Stimulated activated CD4-positive, alpha-beta T cell treated with anti-CD3 and anti-CD28 coated beads, Interleukin-15, amount 100 ng/mL, for 48 hours (primary cell): Measurements from ENCODE around the gene ZGRF1.
"Not testable (repeated sequence)": the region's sequence is repeated elsewhere in the genome, so short reads cannot be mapped to it uniquely, and the experiment has no call there.

ENCODE experiments used
- DNase-seq, 2 donors: peaks; one replicate each; pipeline ENCODE4 v3.0.0-alpha.2; 2020; ENCODE audit warnings: low read depth in 2 of 2

The ZGRF1 gene

DNA sequence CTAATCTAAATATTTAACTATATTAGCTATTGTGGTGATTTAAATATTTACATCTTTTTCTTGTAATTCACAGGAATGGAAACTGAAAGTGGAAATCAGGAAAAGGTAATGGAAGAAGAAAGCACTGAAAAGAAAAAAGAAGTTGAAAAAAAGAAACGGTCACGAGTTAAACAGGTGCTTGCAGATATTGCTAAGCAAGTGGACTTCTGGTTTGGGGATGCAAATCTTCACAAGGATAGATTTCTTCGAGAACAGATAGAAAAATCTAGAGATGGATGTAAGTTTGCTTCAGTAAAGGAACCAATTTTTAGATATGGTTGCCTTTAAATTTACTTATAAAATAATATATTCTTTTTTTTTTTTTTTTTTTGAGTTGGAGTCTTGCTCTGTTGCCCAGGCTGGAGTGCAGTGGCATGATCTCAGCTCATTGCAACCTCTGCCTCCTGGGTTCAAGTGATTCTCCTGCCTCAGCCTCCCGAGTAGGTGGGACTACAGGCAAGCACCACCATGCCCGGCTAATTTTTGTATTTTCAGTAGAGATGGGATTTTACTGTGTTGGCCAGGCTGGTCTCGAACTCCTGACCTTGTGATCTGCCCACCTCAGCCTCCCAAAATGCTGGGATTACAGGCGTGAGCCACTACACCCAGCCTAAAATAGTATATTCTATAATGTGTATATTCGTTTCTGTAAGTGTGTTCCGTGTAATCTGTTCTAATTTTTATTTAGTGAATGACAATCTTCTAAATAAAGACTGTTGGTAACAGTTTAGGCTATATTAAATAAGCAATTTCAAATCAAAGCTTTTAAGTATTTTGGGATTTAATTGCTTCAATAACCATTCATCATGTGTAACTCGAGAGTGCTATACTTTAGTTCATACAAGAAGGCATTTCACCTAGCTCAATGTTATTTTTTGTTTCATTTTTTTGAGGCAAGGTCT, 8.2 kb upstream of the ZGRF1 start:
- not testable (repeated sequence) for DNase-seq

DNA sequence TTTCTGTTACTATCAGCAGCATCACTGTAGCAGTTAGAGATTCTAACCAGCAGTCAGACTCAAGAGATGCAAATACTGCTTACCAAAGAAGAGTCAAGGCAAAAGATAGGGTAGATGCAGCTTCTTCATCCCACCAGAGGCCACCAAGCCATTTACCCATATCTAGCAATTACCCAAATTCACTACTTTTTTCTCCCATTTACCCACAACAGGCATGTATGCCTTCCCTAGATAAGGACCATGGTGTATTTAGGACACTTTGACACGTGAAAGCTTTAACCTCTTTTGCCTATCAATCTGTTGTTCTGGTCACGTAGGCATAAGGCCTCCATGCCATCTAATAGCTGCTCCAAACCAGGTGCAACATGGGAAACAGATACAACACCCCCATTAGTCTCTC, 5.8 kb upstream of the ZGRF1 start:
- DNase-seq: no peak

DNA sequence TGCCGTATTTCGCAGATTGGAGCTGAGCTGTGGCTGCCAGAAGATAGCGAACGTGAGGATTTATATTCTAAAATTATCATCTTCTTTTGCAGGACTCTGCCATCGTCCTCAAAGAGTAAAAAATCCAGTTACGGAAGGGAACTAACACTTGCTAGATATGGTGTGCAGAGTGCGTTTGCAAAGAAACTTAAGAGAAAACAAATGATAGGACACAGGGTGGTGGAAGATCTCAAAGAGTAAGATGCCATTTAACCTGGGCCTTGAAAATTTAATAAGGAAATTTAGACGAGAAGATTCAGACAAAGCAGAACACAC, 800 bp upstream of the ZGRF1 start:
- DNase-seq: no peak

DNA sequence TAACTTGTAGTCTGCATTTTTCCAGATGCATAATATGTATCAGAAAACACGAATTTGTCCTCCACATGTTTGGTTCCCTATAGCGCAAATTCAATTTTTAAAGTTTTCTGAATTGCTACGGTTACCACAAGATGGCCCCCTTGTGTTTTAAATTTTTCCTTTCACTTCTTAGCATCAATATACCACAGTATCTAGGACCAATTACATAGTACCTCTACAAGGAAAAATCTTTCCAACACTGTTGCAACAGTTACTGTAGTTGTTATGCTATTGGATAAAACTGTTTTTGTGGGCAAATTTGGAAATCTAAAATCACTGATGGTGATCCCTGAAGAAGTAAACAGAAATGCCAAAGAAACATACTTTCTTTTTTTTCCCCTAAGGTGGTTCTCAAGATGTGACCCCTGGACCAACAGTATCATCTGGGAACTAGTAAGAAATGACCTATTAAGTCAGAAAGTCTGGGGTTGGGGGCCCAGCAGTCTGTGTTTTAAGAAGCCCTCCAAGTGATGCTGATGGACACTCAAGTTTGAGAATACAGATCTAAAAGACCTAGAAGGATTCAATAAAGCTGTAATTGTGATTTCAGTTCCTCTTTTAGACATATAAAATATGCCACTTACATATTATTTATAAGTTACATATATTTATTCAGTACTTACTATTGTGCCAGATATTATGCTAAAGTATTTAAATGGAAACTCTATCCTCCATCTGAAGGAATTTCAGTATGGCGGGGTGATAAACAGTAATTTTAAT, 3.1 kb downstream of the ZGRF1 start:
- no peak for DNase-seq

DNA sequence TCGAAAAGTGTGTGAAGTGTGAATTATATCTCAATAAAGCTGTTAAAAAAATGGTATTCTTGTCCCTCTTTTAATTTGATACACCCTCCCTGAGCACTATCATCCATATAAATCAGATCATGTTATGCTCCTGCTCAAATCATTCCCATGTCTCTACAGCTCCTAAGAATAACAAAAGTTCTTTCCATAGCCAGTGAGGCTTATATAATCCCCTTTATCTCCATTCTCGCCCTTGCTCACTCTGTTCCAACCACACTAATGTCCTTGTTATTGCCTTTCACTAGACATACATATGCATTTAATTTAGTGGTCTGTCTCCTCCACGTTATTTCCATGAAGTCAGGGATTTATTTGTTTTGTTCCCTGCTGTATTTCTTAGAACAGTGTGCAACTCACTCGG, 10.5 kb downstream of the ZGRF1 start:
- no peak for DNase-seq

DNA sequence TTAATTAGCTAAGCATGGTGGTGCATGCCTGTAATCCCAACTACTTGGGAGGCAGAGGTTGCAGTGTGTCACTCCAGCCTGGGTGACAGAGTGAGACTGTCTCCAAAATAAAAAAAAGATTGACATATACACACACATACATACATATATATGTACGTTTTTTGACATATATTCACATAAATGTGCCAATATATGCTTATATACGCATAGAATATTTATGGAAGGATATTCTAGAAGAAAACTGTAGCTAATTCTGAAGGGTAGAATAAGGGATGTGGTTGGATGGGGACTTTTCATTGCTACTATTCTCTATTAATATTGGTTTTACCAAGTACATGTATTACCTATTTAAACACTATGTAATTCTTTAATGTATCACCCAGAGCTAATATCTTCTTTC, 19.7 kb downstream of the ZGRF1 start:
- DNase-seq: no peak

DNA sequence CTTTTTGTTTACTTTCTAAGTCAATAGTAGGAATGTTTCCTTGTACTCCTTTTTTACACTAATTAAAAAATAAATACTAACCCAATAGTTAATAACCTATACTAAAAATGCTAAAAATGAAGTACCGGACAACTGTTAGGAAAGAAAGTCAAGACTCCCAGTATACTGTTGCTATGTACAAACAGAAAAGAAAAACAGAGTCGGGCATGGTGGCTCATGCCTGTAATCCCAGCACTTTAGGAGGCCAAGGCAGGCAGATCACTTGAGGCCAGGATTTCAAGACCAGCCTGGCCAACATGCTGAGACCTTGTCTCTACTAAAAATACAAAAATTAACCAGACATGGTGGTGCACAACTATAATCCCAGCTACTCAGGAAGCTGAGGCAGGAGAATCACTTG, 23.9 kb downstream of the ZGRF1 start:
- DNase-seq: not testable (repeated sequence)

DNA sequence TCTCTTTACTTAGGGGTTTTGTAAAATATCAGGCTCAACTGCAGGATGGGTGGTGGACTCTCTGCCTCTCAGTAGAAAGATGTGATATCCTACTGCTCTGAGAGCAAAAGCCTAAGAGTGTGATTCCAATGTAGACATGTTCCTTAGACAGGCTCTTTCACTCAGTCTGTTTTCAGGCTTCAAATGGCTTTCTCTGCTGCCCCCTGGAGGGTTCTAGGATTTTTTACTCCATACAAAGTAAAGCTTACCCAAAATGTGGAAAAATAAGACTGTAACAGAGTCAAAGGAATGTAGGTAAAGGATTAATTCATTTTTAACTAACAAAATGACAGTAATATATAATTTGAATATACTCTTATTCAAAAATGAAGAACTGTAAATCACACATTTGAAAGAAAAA, 32.1 kb downstream of the ZGRF1 start:
- peak in 1 of 2 donors; percentile 6 for DNase-seq

DNA sequence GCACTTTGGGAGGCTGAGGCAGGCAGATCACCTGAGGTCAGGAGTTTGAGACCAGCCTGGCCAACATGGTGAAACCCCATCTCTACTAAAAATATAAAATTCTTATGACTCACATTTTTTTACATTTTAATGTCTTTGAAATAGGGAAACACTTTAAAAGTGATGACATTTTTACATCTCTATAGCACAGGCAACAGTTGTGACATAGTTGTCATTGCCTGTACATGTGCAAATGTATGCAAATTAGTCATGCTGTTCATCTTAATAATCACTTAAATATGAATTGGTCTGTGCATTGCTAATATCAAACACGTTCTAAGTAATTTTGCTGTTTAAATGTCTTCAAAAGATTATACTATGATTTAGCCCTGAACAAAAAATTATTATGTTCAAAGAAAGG, 41.7 kb downstream of the ZGRF1 start:
- no peak for DNase-seq

DNA sequence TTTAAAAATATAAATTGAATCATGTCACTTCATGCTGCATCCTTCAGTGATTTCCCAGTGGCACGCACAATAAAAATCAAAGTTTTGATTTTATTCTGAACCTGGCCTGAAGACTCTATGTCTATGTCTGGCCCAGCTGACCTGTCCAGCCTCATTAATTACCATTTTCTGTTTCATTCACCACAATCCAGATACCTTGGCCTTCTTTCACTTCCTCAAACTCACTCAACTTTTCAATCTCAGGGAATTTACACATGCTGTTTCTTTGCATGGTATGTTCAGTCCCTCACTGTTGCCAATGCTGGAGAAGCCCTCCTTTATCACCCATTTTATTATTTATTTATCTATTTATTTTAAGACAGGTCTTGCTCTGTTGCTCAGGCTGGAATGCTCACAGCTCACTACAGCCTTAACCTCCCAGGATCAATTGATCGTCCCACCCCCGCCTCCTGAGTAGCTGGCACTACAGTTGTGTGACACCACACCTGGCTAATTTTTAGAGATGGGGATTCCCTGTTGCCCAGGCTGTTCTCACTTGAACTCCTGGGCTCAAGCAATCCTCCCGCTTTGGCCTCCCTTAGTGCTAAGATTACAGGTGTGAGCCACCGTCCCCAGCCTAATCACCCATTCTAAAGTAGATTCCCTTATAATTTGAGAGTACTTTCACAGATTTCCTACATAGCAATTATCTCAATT, 43.1 kb downstream of the ZGRF1 start:
- DNase-seq: no peak

DNA sequence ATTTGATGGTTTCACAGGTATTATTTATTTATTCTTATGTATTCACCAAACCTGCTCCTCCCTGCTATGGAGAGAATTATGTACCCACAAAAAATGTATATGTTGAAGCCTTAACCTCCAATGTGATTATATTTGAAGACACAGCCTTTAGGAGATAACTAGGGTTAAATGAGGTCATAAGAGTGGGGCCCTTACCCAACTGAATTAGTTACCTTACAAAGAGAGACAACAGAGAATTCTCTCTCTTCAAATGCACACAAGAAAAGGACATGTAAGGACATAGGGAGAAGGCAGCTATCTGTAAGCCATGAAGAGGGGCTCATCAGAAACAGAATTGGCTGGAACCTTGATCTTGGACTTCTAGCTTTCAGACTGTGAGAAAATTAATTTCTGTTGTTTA, 44.0 kb downstream of the ZGRF1 start:
- no peak for DNase-seq

DNA sequence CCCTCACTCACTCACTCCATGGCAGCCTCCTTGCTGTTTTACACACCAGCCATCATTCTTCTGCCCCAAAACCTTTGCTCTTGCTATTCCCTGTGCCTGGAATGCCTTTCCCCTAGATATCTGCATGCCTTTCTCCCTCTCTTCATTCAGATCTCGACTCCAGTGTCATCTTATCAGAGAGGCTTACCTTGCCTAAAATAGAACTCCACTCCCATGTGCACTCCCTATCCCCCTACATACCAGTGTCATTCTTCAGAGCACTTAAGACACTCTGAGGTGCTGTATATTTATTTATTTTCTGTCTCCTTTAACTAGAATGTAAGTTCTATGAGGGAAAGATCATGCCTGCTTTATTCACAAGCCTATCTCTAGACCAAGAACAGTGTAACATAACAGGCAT, 45.1 kb downstream of the ZGRF1 start:
- DNase-seq: no peak

DNA sequence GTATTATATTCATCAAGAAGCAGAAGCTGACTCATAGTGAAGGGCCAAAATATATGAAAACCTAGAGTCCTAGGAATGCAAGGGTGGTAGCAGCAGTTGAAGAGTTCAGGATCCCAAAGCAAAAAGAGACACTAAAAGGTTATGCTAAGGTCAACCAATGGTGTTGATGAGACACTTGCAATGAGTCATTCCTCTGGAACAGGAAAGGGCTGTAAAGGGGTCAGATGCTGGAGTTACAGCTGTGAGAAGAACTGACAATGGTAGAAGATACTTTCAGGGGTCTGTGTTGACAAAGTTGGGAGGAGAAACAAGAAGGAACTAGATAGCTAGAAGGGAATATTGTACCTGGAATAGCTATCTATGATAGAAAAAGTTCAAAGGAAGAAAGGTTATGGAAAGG, 47.5 kb downstream of the ZGRF1 start:
- DNase-seq: no peak

DNA sequence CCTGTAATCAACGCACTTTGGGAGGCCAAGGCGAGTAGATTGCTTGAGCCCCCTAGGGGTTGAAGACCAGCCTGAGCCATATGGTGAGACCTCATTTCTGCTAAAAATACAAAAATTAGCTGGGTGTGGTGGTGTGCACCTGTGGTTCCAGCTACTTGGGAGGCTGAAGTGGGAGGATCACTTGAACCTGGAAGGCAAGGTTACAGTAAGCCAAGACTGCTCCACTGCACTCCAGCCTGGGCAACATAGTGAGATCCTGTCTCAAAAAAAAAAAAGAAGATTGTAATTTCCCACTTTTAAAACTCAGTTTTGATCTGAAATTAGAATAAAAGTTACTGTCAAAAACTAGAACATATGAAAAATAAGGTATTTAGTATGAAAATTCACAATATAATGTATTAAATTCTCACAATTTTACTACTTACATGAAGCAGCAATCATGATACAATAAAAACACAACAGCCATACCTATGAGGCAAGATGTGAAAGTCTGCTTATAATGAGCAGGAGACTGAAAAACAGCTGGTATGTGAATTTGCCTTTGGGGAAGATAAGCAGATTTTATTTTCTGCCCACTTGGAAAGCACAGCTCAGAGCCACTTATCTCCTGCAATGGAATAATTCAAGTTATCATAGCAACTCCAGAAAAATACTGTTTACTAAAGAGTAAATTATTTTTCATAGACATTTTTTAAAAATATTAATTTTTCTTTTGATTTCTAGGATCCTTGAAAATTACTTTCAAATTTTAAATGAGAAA, 50.6 kb downstream of the ZGRF1 start:
- no peak for DNase-seq

DNA sequence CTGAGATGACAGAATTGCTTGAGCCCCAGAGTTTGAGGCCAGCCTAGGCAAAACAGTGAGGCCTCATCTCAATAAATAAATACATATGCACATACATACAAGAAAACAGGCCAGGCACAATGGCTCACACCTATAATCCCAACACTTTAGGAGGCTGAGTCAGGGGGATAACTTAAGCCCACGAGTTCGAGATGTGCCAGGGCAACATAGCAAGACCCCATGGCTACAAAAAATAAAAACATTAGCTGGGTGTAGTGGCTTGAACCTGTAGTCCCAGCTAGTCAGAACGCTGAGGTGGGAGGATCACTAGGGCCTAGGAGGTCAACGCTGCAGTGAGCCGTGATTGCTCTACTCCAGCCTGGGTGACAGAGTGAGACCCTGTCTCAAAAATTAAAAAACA, 69.2 kb downstream of the ZGRF1 start:
- no peak for DNase-seq

DNA sequence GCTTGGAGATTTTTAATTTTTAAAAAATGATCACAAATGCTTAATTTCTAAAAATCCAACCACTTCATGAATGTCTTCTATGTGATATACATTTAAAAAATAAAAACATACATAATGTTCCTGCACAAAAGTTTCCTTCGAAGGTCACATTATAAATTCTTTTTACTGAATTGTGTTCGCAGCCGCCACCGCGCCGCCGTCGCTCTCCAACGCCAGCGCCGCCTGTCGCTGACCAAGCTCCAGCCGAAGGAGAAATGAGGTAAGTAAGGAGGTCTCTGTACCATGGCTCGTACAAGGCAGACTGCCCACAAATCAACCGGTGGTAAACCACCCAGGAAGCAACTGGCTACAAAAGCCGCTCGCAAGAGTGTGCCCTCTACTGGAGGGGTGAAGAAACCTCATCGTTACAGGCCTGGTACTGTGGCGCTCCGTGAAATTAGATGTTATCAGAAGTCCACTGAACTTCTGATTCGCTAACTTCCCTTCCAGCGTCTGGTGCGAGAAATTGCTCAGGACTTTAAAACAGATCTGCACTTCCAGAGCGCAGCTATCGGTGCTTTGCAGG, 71.9 kb downstream of the ZGRF1 start:
- DNase-seq: no peak

DNA sequence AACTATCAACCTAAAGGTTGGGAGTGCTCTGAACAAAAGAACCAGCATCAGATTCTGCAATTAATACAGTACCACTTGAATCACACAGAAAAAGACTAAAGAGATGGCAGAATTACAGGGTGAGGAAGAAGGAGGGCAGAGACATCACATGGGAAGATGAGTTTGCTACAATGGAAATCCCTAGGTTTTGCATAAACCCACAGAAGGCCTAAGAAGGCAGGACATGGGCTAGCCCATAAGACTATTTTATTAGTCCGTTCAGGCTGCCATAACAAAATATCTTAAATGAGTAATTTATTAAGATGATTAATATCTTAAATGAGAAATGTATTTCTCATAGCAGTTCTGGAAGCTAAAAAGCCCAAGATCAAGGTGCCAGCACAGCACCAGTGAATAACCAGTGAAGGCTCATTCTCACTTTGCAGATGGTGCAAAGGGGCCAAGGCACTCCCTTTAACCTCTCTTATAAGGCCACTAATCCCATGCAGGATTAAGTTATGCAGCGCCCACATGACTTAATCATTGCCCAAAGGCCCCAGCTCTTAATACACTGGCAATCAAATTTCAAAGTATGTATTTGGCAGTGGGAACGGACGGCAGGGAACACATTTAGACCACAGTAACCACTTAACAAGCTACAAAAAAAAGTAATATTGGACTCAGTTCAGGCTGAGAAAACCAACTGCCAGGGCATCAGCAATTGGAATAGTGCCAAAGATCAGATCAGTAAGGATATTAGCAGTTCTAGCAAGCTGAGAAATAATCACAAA, 73.1 kb downstream of the ZGRF1 start:
- no peak for DNase-seq

DNA sequence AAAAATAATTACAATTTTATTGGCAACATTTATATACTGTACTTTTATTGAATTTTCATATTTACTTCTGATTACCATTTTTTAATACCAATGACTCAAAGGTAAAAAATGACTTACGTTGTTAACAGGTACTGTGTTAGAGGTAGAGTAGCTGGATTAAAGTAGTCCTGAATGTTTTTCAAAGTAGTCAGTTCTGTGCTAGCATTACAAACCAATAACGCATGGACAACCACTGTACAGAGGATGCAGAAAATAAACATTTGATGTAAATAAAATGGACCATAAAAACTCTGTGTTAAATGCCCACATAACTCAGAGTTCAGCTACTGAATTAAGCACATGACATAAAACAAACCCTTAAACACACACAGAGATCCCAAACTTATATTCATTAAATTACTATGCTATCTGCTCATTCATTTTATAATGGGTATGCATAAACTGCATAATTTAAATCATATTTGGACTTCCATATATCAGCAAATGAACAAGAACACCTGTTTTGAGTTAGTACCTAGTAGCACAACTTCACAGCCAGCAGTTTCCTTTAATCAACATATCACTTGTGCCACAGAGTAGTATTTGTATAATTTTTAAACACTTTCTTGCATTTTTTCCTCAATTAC, 74.3 kb downstream of the ZGRF1 start:
- no peak for DNase-seq

DNA sequence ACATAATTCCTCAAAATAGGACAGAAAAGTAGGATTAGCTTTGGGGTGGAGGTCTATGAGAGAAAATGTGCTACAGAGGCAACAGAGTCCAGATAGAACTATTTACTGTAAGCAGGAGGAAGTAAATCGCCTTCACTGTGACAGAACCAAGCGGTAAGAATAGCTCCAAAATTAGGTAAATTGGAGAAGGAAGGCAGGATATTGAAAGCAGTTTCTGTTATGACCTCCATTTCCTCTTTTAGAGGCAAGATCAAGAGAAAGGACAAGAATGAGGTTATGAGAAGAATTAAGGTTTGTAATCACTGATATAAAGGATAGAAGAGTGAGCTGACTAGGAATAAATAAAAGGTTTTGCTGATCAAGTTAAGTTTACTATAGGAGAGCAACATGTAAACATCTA, 76.6 kb downstream of the ZGRF1 start:
- no peak for DNase-seq

DNA sequence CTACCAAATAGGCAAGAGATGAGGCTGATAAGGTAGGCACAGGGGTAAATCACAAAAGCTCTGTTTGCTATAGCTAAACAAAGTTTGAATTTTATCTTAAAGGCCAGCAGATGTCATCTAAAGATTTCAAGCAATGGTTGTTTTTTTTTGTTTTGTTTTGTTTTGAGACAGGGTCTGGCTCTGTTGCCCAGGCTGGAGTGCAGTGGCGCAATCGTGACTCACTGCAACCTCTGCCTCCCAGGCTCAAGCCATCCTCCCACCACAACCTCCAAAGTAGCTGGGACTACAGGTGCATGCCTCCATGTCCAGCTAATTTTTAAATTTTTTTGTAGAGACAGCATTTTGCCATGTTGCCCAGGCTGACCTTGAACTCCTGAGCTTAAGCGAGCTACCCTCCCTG, 77.7 kb downstream of the ZGRF1 start:
- no peak for DNase-seq
